ENCODE measurements around the gene PSPH. TPM values are rescaled to one million over a fixed set of nuclear protein-coding genes. Genes with fewer than 3 reads are reported as not detected.
"Not testable (repeated sequence)": the region's sequence is repeated elsewhere in the genome, so short reads cannot be mapped to it uniquely, and the experiment has no call there.

The PSPH gene
- total RNA-seq = 10 to 100 TPM; 10.3 to 36.9 (median 14.8) TPM
- 10 to 100 TPM in 1 of 2 donors, 1 to 10 TPM in 1; 7.5 to 10.3 TPM for polyA plus RNA-seq
- long read RNA-seq, donor 1, transcript PSPH-202 (8 exons, 2,178 nt) = major isoform, 21 of 71 reads
- long read RNA-seq, donor 1, partial matches to known transcripts = 3 of 71 reads
- long read RNA-seq, donor 1, other reads (novel, unspliced or antisense) = 44 of 71 reads
- long read RNA-seq, donor 2, partial matches to known transcripts = 0 of 2 reads
- long read RNA-seq, donor 2, other reads (novel, unspliced or antisense) = 0 of 2 reads
- long read RNA-seq, donor 3, transcript PSPH-202 (8 exons, 2,178 nt) = major isoform, 13 of 28 reads
- long read RNA-seq, donor 3, partial matches to known transcripts = 0 of 28 reads
- long read RNA-seq, donor 3, other reads (novel, unspliced or antisense) = 15 of 28 reads

DNA sequence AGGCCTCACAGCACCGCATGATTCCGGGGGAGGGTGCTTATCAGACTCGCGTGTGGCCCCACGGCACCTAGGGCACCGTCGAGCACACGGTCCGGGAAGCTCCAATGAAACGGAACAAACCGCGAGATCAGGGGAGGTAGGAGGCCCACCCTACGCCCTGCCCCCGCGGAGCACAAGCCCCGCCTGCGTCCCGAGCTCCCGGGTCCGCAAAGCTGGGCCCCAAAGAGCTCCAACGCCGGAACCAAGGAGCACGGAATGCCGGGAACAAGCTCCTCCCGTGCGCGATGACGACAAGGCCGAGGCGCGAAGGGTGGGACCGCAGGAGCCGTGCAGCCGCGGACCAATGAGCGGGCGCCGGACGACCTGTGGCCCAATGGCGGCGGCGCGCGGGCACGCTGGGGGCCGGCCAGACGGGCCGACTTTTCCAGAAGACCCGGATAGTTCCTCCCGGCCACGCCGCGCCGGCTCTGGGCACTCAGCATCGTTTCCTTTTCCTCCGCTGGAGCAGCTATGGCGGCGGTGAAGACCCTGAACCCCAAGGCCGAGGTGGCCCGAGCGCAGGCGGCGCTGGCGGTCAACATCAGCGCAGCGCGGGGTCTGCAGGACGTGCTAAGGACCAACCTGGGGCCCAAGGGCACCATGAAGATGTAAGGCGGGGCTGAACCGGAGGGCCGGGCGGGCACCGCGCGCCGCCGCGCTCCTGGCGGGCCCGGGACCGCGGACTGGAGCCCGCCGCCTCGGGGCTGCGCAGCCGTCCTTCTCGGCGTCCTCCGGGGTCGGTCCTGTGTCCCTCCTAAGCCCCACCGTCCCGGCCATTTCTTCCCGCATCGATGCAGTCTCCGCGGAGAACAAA is at the start of gene PSPH, which contains the start of gene CCT6A:
Gene PSPH (minus strand): TSS at position 106 of the 853 bp plus-strand sequence. CDS start 30,232 bp downstream, outside the sequence.
Gene CCT6A (plus strand): TSS at position 427 of the 853 bp plus-strand sequence. CDS start 84 bp downstream, at position 511.
- Histone ChIP-seq H3K27ac (peak within 1 kb of the TSS; percentile 33 to 88), H3K36me3 (no peaks in the 10 kb centered on the region), H3K4me1 (ENCODE audit: insufficient read depth) (peaks cover 16% of the 10 kb centered on the region), H3K4me3 (peak within 1 kb of the TSS; percentile 93), H3K9me3 (no peaks in the 10 kb centered on the region), H3K27me3 (no peaks in the 10 kb centered on the region)
- TF ChIP-seq EP300 (IDR thresholded peaks at IDR 0.05) (peak; percentile 66), POLR2A (IDR thresholded peaks at IDR 0.05) (peak; percentile 88)
- TF ChIP-seq, protein P1, sequence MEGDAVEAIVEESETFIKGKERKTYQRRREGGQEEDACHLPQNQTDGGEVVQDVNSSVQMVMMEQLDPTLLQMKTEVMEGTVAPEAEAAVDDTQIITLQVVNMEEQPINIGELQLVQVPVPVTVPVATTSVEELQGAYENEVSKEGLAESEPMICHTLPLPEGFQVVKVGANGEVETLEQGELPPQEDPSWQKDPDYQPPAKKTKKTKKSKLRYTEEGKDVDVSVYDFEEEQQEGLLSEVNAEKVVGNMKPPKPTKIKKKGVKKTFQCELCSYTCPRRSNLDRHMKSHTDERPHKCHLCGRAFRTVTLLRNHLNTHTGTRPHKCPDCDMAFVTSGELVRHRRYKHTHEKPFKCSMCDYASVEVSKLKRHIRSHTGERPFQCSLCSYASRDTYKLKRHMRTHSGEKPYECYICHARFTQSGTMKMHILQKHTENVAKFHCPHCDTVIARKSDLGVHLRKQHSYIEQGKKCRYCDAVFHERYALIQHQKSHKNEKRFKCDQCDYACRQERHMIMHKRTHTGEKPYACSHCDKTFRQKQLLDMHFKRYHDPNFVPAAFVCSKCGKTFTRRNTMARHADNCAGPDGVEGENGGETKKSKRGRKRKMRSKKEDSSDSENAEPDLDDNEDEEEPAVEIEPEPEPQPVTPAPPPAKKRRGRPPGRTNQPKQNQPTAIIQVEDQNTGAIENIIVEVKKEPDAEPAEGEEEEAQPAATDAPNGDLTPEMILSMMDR (IDR thresholded peaks at IDR 0.05) = no peak
- intact Hi-C loops (cut with DNase I) = no loop called here
- 0 to 1% (median 1%) methylated on average over 34 to 97 of the region's 97 CpGs for WGBS, 3 donors
- DNase-seq = peak; percentile 96 to 98 (median 97)

DNA sequence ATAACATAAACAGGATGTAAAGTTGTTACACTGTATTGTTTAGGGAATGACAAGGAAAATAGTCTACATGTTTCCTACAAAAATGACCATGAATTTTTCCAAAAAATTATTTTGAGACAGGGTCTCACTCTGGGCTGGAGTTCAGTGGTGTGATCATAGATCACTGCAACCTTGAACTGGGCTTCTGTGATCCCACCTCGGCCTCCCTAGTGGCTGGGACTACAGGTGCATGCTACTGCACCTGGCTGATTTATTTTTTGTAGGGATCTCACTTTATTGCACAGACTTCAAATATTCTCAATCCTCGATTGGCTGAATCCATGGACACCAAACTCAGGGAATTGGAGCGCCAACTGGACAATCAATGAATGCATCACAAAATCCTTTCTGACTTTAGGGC is 48.4 kb upstream of the PSPH start:
- no peaks in the 10 kb centered on the region for H3K9me3 ChIP-seq
- DNase-seq = no peak
- no peaks in the 10 kb centered on the region for H3K27me3 ChIP-seq
- peaks cover 6% of the 10 kb centered on the region for H3K4me1 ChIP-seq (ENCODE audit: insufficient read depth)
- no peak overlapping the region for H3K27ac ChIP-seq
- TF ChIP-seq EP300 (IDR thresholded peaks at IDR 0.05) = no peak
- TF ChIP-seq POLR2A (IDR thresholded peaks at IDR 0.05) = no peak
- TF ChIP-seq, protein P1 (IDR thresholded peaks at IDR 0.05) = no peak
- H3K36me3 ChIP-seq = no peaks in the 10 kb centered on the region
- intact Hi-C loops (cut with DNase I) = no loop called here
- WGBS, 3 donors = 81 to 93% (median 84%) methylated on average over 3 of the region's 3 CpGs
- no peak overlapping the region for H3K4me3 ChIP-seq

DNA sequence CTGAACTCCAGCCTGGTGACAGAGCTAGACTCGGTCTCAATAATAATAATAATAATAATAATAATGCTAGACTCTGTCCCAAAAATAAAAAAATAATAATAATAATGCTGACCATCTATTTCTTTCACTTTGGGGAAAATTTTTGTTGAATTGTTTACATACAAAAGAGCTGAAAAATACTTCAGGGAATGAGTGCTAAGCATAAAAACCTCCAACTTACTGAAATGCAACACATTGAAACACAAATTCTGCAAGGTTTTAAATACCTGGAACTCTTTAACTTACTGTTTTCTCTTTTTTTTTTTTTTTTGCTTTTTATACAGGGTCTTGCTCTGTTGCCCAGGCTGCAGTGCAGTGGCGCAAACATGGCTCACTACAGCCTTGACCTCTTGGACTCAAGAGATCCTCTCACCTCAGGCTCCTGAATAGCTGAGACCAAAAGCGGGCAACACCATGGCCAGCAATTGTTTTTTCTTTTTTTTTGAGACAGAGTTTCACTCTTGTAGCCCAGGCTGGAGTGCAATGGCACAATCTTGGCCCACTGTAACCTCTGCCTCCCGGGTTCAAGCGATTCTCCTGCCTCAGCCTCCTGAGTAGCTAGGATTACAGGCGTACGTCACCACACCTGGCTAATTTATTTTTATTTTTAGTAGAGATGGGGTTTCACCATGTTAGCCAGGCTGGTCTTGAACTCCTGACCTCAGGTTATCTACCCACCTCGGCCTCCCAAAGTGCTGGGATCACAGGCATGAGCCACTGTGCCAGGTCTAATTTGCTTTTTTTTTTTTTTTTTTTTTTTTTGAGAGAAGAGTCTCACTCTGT is 47.2 kb upstream of the PSPH start:
- H3K27ac ChIP-seq; H3K27me3 ChIP-seq; H3K4me3 ChIP-seq; H3K4me1 ChIP-seq (ENCODE audit: insufficient read depth); intact Hi-C loops (cut with DNase I); H3K36me3 ChIP-seq; DNase-seq; H3K9me3 ChIP-seq: not testable (repeated sequence)
- WGBS, 3 donors = 84 to 89% (median 86%) methylated on average over 8 of the region's 8 CpGs

DNA sequence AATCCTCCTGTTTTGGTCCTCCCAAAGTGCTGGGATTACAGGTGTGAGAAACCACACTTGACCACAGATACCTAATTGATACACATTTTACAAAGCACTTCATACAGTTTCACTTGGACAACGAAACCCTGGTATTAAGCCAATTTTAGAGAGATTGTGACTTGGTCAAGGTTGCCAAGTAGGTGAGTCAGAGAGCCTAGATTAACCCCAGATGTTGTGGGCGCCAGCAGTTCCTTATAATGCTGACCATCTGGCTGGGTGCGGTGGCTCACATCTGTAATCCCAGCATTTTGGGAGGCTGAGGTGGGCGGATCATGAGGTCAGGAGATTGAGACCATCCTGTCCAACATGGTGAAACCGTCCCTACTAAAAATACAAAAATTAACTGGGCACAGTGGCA is 46.5 kb upstream of the PSPH start:
- intact Hi-C loops (cut with DNase I) = no loop called here
- no peak for TF ChIP-seq EP300 (IDR thresholded peaks at IDR 0.05)
- no peak for TF ChIP-seq POLR2A (IDR thresholded peaks at IDR 0.05)
- TF ChIP-seq, protein P1 (IDR thresholded peaks at IDR 0.05) = no peak
- Histone ChIP-seq H3K4me1 (ENCODE audit: insufficient read depth) (peaks cover 9% of the 10 kb centered on the region), H3K36me3 (no peaks in the 10 kb centered on the region), H3K27me3 (no peaks in the 10 kb centered on the region), H3K4me3 (no peak overlapping the region), H3K27ac (no peak overlapping the region), H3K9me3 (no peaks in the 10 kb centered on the region)
- 31 to 39% (median 35%) methylated on average over 5 of the region's 5 CpGs for WGBS, 3 donors
- DNase-seq = peak in 2 of 5 donors; percentile 31 to 38

Data from ovary (tissue), 10 donors.